Omental fat pad (tissue), 4 donors: ENCODE data around the gene NID2. TPM values are rescaled to one million over a fixed set of nuclear protein-coding genes. Genes with fewer than 3 reads are reported as not detected.
A peak's percentile ranks its signal among the peaks of the same experiment; 100 is the strongest.

Source experiments
- ATAC-seq: fragments of 150-250 bp; one replicate; pipeline ENCODE4 v1.9.1; 2016; ENCODE audit warnings: mild to moderate bottlenecking, moderate library complexity; ENCODE audit not compliant: low FRiP score
- DNase-seq: peaks from one replicate; pipeline ENCODE4 v3.0.0-alpha.2; 2019; ENCODE audit warnings: low spot score
- CTCF ChIP-seq, 3 donors: fragments of 450-650 bp; IDR thresholded peaks; one replicate each; pipeline ENCODE4 v1.5.1; 2016 to 2017; ENCODE audit warnings: antibody characterized with exemption in 3 of 3, mild to moderate bottlenecking in 3 of 3, moderate library complexity in 2 of 3
- total RNA-seq, 4 donors: library from RNA; depleted of rRNA; stranded (reverse); fragments of >200 nt; gene quantifications; one replicate each; pipeline ENCODE4 v1.1.0, GENCODE V29; 2016

The NID2 gene
- total RNA-seq, 4 donors from 2014 or later = 33.3 to 67.0 (median 45.4) TPM

- no peak for DNase-seq
- no peak for ATAC-seq
- no peak for TF ChIP-seq CTCF (IDR thresholded peaks at IDR 0.05)
These were observed 70.5 kb downstream of the NID2 start for GRCh38 chr14:51998348-51998747.

DNA sequence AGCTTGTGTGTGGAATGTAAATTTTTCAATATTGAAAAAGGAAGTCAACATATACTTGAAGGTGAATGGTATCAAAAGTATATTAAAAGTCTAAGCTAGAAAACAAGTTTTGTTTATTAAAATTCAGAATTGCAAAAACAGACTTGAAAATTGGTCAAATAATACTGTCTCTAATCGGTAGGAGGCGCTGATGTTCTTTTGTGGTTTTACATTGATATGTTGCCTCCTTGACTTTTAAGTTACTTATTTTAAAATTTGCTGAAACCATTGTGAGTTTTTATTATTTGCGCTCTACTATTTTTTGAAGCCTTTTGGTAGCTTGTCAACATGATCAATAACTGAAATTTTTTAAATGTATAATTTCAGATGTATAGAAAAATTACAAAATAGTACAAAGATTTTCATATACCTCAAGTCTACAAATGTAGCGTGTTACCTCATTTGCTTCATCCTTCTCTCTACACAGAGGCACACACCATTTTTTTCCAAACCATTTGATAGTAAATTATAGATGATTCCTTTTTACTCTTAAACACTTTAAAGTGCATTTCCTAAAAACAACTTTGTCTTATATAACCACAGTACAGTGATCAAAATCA is 72.6 kb downstream of the NID2 start:
- TF ChIP-seq CTCF (IDR thresholded peaks at IDR 0.05) = no peak
- DNase-seq = no peak
- no peak for ATAC-seq

DNA sequence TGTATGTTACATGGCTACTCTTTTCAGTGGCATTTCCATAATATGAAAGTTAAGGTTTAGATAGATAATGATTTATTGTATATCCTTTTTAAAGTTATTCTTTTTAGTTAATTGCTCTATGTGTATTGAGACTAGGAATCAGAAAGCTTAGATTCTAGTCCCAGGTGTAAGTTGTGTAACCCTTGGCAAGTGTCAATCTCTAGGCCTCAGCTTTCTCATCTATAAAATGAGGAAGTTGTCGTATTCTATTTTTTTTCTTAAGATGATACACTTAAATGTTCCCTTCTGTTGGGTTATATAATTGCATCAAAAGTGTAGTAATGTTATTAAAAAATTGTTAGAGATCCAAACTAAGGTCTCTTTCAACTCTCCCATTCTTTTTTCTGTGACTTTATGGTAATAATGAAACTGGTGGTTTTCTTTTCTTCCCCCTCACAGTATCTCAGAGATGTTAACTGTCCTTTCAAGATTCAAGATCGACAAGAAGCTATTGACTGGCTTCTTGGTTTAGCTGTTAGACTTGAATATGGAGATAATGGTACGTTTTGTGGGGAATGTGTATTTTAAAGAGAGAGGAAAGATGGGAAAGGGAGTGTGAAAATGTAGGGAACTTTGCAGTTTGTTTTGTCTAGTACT is 75.5 kb downstream of the NID2 start:
- no peak for TF ChIP-seq CTCF (IDR thresholded peaks at IDR 0.05)
- DNase-seq = no peak
- ATAC-seq = no peak

DNA sequence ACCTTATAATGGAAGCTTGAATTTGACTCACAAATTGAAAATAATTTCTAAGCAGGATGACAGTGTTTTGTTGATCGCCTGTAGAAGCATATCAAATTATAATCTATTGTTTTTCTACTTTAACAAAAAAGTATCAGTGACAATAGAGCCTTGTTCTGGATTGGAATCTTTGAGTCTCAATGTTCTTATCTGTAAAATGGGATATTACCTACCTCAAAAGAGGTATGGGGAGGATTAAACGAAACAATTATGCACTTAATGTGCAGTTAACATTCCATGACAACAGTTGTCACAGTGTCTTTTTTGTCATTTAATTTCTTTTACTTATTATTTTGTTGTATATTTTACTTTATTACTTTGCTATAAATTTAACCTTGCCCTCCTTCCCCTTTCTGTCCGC is 78.4 kb downstream of the NID2 start:
- TF ChIP-seq CTCF (IDR thresholded peaks at IDR 0.05) = no peak
- no peak for DNase-seq
- ATAC-seq = no peak

- ATAC-seq (peak; percentile 99), DNase-seq (peak; percentile 76)
- TF ChIP-seq CTCF (IDR thresholded peaks at IDR 0.05) = no peak
These were observed 79.3 kb downstream of the NID2 start, which contains the start of gene RTRAF for GRCh38 chr14:51989293-51990234. RTRAF (plus strand) TSS chr14:51989546; CDS start chr14:51989640, 94 bp downstream.

DNA sequence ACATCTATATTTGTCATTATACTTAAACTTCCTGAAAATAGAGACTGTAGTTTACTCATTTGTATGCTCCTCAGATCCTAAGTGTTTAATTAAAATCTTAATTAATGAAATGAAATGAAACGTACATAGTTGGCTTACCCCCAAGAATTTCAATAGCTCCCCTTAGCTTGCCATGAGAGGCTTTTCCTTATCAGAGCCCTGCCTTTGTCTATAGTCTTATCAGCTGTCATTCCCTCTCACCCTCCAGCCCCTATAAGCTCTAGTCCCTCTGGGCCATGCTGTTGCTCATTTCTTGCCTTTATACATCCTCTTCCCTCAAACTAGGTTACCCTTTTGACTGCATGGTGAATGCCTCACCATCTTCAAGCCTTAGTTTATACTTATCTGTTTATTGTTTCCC is 80.6 kb downstream of the NID2 start:
- DNase-seq = no peak
- TF ChIP-seq CTCF (IDR thresholded peaks at IDR 0.05) = no peak
- ATAC-seq = no peak
